ENCODE results near the gene PPFIBP2.

DNA sequence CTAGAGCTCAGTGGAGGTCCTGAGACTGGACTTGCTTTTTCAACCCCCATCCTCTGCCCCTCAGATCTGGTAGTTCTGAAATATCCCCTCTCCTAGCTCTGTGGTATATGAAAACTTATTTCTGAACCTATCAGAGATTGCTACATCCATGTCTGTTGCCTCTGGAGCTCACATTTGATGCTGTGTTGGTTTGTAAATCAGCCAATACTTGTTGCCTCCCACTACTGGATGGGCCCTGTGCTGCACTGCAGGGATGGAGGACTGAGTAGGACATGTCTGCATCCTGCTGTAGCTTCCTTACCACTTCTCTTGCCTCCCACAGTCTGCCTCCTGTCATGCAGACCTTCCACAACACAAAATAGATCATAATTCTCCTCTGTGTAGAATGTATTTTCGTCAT is 23.3 kb upstream of the PPFIBP2 start:
- TF ChIP-seq POLR2A (IDR thresholded peaks at IDR 0.05): no peak
- TF ChIP-seq, protein P1, sequence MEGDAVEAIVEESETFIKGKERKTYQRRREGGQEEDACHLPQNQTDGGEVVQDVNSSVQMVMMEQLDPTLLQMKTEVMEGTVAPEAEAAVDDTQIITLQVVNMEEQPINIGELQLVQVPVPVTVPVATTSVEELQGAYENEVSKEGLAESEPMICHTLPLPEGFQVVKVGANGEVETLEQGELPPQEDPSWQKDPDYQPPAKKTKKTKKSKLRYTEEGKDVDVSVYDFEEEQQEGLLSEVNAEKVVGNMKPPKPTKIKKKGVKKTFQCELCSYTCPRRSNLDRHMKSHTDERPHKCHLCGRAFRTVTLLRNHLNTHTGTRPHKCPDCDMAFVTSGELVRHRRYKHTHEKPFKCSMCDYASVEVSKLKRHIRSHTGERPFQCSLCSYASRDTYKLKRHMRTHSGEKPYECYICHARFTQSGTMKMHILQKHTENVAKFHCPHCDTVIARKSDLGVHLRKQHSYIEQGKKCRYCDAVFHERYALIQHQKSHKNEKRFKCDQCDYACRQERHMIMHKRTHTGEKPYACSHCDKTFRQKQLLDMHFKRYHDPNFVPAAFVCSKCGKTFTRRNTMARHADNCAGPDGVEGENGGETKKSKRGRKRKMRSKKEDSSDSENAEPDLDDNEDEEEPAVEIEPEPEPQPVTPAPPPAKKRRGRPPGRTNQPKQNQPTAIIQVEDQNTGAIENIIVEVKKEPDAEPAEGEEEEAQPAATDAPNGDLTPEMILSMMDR (IDR thresholded peaks at IDR 0.05): no peak
